DND-41 (cell line): ENCODE results near the gene DDX50.
A peak's percentile ranks its signal among the peaks of the same experiment; 100 is the strongest.

Source experiments
- ATAC-seq: fragments of 200-7000 bp; cut with Tn5 transposase; 3 replicates; pipeline ENCODE4 v1.9.1; 2021; ENCODE audit warnings: low read depth; ENCODE audit not compliant: insufficient read depth
- DNase-seq: peaks from one replicate; pipeline ENCODE4 v3.0.0-alpha.2; 2020
- H2AFZ ChIP-seq: 2 replicates; pipeline ENCODE4 v1.6.0; 2012; ENCODE audit warnings: low read depth, low read length
- H3K27ac ChIP-seq: 2 replicates; pipeline ENCODE4 v1.5.1; 2012; ENCODE audit warnings: low read length, inconsistent platforms
- H3K27me3 ChIP-seq: fragments of 200-600 bp; sonication (generic); 2 replicates; pipeline ENCODE4 v1.6.0; 2012; ENCODE audit warnings: low read length, mild to moderate bottlenecking, inconsistent platforms; ENCODE audit not compliant: insufficient read depth, poor library complexity
- H3K36me3 ChIP-seq: 2 replicates; pipeline ENCODE4 v1.5.1; 2012; ENCODE audit warnings: low read length, inconsistent platforms; ENCODE audit not compliant: insufficient read depth
- H3K4me1 ChIP-seq: 2 replicates; pipeline ENCODE4 v1.5.1; 2012; ENCODE audit warnings: mild to moderate bottlenecking, low read length; ENCODE audit not compliant: insufficient read depth
- H3K4me2 ChIP-seq: 2 replicates; pipeline ENCODE4 v1.6.0; 2012; ENCODE audit warnings: mild to moderate bottlenecking, moderate library complexity, low read length, inconsistent platforms; ENCODE audit not compliant: insufficient read depth
- H3K4me3 ChIP-seq, 2 experiments: fragments of 200-600 bp in 1 of 2; shearing (Covaris generic) in 1 of 2; 2 replicates each; pipeline ENCODE4 v1.5.1; 2012 to 2016; ENCODE audit warnings: inconsistent platforms in 2 of 2, low read length in 2 of 2, mild to moderate bottlenecking in 2 of 2, low read depth in 1 of 2, moderate library complexity in 1 of 2
- H3K79me2 ChIP-seq: 2 replicates; pipeline ENCODE4 v1.6.0; 2012; ENCODE audit warnings: low read length, inconsistent platforms; ENCODE audit not compliant: insufficient read depth
- H3K9ac ChIP-seq: 2 replicates; pipeline ENCODE4 v1.6.0; 2012; ENCODE audit warnings: low read depth, mild to moderate bottlenecking, inconsistent platforms, low read length, moderate library complexity
- H3K9me3 ChIP-seq: 2 replicates; pipeline ENCODE4 v1.5.1; 2012; ENCODE audit warnings: low read length, moderate library complexity, mild to moderate bottlenecking, inconsistent platforms; ENCODE audit not compliant: insufficient read depth, severe bottlenecking
- H4K20me1 ChIP-seq: 2 replicates; pipeline ENCODE4 v1.6.0; 2012; ENCODE audit warnings: low read length; ENCODE audit not compliant: insufficient read depth
- EZH2 ChIP-seq: IDR thresholded peaks from 3 replicates; pipeline ENCODE4 v1.6.1; 2012; ENCODE audit warnings: borderline replicate concordance, low read depth, mild to moderate bottlenecking, moderate library complexity, low read length, inconsistent platforms; ENCODE audit not compliant: severe bottlenecking
- TF ChIP-seq, protein P1 (sequence below): IDR thresholded peaks from 2 replicates; pipeline ENCODE4 v1.5.1; 2012; ENCODE audit warnings: borderline replicate concordance, low read length, moderate library complexity, mild to moderate bottlenecking; ENCODE audit not compliant: poor library complexity, severe bottlenecking; ENCODE audit errors: extremely low read depth

DDX50 gene

DNA sequence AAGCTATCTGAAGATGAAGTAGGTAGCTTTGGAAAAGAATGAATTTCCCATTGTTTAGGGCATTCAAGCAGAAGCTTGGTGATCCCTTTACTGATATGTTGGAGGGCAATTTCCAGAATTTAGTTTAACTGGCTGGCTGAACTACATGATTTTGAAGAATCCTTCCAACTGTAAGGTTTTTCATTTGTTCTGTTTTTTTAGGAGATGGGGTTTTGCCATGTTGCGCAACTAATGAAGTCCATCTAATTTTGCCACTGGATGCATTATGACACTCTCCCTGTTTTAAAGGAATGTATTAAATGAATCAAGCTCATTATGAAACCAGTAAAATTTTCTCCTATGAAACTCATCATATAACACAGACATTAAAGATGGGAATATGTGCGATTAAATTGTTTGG lies 6.1 kb upstream of the DDX50 start:
- Histone ChIP-seq H3K4me3 (no peak overlapping the region), H4K20me1 (no peaks in the 10 kb centered on the region), H3K27me3 (no peaks in the 10 kb centered on the region), H3K79me2 (no peaks in the 10 kb centered on the region), H3K27ac (no peak overlapping the region), H3K9me3 (no peaks in the 10 kb centered on the region), H3K4me2 (no peak overlapping the region), H3K4me1 (peaks cover 4% of the 10 kb centered on the region), H3K36me3 (no peaks in the 10 kb centered on the region), H3K9ac (no peak overlapping the region), H2AFZ (no peak overlapping the region)
- no peak for DNase-seq
- TF ChIP-seq, protein P1, sequence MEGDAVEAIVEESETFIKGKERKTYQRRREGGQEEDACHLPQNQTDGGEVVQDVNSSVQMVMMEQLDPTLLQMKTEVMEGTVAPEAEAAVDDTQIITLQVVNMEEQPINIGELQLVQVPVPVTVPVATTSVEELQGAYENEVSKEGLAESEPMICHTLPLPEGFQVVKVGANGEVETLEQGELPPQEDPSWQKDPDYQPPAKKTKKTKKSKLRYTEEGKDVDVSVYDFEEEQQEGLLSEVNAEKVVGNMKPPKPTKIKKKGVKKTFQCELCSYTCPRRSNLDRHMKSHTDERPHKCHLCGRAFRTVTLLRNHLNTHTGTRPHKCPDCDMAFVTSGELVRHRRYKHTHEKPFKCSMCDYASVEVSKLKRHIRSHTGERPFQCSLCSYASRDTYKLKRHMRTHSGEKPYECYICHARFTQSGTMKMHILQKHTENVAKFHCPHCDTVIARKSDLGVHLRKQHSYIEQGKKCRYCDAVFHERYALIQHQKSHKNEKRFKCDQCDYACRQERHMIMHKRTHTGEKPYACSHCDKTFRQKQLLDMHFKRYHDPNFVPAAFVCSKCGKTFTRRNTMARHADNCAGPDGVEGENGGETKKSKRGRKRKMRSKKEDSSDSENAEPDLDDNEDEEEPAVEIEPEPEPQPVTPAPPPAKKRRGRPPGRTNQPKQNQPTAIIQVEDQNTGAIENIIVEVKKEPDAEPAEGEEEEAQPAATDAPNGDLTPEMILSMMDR = no peak
- no peak for TF ChIP-seq EZH2
- ATAC-seq = no peak

DNA sequence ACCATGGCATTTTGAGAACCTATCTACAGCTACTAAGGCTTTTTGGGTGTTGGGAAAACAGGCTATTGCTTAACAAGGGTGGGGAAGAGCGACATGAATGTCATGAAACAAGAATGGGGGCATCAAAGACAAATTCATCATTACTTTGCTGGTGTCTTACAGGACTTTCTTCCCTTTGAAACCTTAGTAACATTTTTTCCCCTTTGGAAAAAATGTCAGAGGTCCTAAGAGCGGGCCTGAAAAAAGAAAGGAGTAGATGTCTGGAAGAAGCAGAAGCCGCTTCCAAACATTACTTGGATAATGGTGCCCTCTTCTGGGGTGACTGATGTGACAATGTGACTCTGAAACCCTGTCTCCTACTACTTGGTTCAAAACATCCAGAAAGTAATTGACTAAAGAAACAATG lies 3.8 kb upstream of the DDX50 start:
- no peak overlapping the region for H3K4me3 ChIP-seq
- no peaks in the 10 kb centered on the region for H3K27me3 ChIP-seq
- ATAC-seq = no peak
- no peak overlapping the region for H3K4me2 ChIP-seq
- H3K4me1 ChIP-seq = peaks cover 17% of the 10 kb centered on the region
- H2AFZ ChIP-seq = no peak overlapping the region
- H3K9me3 ChIP-seq = no peaks in the 10 kb centered on the region
- no peaks in the 10 kb centered on the region; the same call in 1 of the 2 replicates for H3K36me3 ChIP-seq
- no peak overlapping the region for H3K27ac ChIP-seq
- no peak overlapping the region for H3K9ac ChIP-seq
- peaks cover 13% of the 10 kb centered on the region for H3K79me2 ChIP-seq
- TF ChIP-seq, protein P1 = peak; percentile 80
- TF ChIP-seq EZH2 = no peak
- peak; percentile 67 for DNase-seq
- no peaks in the 10 kb centered on the region for H4K20me1 ChIP-seq

DNA sequence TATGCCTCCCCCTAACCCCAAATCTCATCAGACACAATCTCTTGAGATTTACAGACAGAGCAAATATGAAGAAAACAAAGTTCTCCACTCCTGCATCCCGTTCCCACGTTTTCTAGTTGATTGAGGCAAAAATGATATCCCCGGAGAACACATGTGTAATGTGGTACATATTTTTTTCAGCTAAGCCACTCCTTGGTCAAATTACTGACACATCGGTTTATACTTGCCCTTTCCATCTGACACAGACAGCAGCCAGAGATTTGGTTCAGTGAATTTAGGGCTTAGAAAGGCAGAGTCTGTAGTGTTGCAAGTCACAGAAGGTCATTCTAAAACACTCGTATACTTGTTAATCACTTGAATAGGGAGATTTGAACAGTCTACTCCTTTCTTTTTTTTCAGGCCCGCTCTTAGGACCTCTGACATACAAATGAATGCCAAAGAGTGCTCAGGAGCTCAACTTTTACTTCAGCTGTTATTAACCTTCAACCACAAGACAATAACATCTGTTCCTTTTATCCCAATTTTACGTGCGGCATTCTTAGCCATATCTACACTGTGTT lies 1.8 kb upstream of the DDX50 start:
- H3K4me3 ChIP-seq = no peak overlapping the region
- H4K20me1 ChIP-seq = peaks cover 3% of the 10 kb centered on the region; the same call in 1 of the 2 replicates
- no peak for DNase-seq

More for the DNA sequence above, 1.8 kb upstream of the DDX50 start:
- no peaks in the 10 kb centered on the region for H3K9me3 ChIP-seq
- peaks cover 2% of the 10 kb centered on the region; the same call in 1 of the 2 replicates for H3K36me3 ChIP-seq
- peaks cover 32% of the 10 kb centered on the region for H3K79me2 ChIP-seq
- TF ChIP-seq EZH2 = no peak
- TF ChIP-seq, protein P1 = no peak
- no peak for ATAC-seq
- H3K4me2 ChIP-seq = no peak overlapping the region
- no peak overlapping the region for H3K27ac ChIP-seq
- H3K9ac ChIP-seq = no peak overlapping the region
- H3K27me3 ChIP-seq = no peaks in the 10 kb centered on the region
- peak overlapping the region; percentile 75; the same call in 1 of the 2 replicates for H2AFZ ChIP-seq
- H3K4me1 ChIP-seq = peaks cover 35% of the 10 kb centered on the region
